CD1c-positive myeloid dendritic cell (primary cell): Measurements from ENCODE around the gene RBM23.
"Not testable (repeated sequence)": the region's sequence is repeated elsewhere in the genome, so short reads cannot be mapped to it uniquely, and the experiment has no call there.

ENCODE experiments used
- DNase-seq: peaks from one replicate; pipeline ENCODE4 v3.0.0-alpha.2; 2016; ENCODE audit errors: extremely low spot score

The RBM23 gene

DNA sequence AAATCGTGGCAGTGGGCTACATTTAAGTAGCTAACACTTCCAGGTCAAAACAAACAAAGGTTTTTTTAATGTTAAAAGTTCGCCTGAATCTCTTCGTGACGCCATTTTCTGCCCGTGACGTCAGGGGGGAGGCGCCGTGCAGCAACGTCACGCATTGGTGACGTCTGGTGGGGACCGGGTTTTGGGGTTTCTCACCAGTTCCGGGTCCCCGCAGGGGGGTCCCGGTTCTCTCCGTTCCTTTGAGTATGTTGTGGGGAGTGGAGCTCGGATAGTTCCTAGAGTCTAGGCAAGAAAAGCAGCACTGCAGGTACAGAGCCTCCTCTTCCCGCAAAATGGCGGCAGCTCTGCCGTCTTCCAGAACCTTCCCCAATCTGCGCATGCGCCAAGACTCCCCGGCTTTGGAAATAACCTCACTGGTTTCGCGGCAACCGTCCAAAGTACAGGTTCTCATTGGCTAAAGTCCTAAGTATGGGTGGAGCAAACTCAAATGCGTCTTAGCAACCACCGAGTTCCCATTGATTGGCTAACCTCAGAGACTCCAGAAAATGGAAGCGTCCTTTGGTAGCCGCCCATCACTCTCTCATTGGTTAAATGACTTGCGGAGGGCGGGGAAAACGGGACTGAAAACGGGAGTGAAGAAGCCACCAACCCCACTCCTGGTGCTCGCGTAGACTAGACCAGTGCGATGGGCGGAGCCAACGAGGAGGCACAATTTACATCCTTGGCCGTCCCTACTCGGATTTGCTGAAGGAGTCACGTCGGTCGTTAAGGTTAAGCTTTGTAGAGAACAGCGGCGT lies at the start of gene RBM23:
TSS of gene RBM23 (minus strand) at position 346 of the 797 bp plus-strand sequence.
- peak; percentile 100 for DNase-seq

DNA sequence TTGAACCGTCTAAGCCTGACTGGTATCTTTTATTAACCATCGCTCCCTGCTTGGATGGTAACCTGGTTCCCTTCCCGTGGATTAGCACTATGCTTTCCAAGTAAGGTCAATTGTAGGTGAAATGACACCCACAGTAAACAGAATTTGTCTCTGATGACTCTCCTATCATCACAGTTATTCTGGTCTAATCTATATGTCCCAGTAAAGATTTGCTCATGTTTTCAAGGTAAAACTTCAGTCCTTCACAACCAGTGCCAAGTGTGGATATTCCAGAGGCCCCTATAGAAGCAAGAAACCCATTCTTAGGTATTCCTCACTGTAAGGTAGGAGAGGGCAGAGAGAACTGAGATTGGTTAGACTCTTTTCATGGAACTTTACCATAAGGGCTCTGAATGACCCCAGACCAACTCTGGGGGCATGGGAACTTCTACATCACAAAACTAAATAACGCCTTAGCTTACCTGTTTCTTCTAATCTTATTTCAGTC lies 47.9 kb upstream of the RBM23 start:
- DNase-seq: no peak

GRCh38 chr14:22965916-22966782 lies 47.2 kb upstream of the RBM23 start:
- not testable (repeated sequence) for DNase-seq

- DNase-seq: no peak
Observed at GRCh38 chr14:22962061-22962676, 43.2 kb upstream of the RBM23 start.

- DNase-seq: no peak
Observed at GRCh38 chr14:22955702-22956569, 37.0 kb upstream of the RBM23 start.

- DNase-seq: no peak
Observed at GRCh38 chr14:22952418-22952817, 33.5 kb upstream of the RBM23 start.

DNA sequence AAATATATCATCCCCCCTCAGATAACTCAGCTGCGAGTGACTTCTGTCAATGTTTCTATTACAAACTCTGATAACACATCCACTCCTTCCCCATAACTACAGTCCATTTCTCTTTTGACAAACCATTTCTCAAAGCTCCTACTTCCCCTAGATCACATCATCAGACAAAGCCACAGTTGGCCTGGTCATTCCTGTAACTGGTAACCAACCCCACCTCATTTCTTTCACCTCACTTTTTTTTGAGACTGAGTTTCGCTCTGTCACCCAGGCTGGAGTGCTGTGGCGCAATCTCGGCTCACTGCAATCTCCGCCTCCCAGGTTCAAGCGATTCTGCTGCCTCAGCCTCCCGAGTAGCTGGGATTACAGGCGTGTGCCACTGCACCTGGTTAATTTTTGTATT lies 32.8 kb upstream of the RBM23 start:
- peak; percentile 67 for DNase-seq

- DNase-seq: no peak
Observed at GRCh38 chr14:22945642-22946041, 26.7 kb upstream of the RBM23 start.

GRCh38 chr14:22939684-22940083 lies 20.7 kb upstream of the RBM23 start:
- no peak for DNase-seq

DNA sequence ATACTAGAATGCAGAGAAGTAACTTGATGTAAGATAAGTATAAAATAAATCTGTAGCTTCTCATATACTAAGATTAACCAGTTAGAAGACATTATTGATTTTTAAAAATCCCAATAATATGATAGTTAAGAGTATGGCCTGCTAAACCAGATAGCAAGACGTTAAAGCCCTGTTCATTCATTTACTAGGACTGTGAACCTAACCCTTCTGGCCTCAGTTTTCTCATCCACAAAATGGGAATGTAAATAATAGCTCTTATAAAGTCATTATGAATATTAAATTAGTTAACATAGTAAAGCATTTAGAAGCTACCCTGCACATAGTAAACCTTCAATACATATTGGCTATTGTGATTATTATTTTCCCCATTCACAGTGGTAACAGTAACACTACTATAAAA lies 16.2 kb upstream of the RBM23 start:
- DNase-seq: no peak

DNA sequence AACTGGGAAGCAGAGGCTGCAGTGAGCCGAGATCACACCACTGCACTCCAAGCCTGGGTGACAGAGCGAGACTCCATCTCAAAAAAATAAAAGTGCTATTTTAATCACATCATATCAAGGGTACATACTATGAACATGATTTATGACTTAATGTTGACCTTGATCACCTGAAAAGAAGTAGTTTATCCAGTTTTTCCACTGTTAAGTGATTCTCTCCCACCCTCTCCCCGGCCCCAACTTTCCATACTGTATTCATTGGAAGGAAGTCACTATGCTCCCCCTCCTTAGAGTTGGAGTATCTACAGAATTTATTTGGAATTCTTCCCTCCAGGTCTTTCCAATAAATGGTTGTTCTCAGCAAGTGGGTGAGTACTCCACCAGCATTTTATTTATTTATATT lies 13.2 kb upstream of the RBM23 start:
- no peak for DNase-seq

- DNase-seq: no peak
Observed at GRCh38 chr14:22929961-22930364, 11.0 kb upstream of the RBM23 start.

GRCh38 chr14:22929104-22929960 lies 10.4 kb upstream of the RBM23 start, which contains the start of gene PRMT5:
TSS of gene PRMT5 (minus strand) at chr14:22929376. CDS start at chr14:22929361, 15 bp downstream.
- DNase-seq: peak; percentile 99

DNA sequence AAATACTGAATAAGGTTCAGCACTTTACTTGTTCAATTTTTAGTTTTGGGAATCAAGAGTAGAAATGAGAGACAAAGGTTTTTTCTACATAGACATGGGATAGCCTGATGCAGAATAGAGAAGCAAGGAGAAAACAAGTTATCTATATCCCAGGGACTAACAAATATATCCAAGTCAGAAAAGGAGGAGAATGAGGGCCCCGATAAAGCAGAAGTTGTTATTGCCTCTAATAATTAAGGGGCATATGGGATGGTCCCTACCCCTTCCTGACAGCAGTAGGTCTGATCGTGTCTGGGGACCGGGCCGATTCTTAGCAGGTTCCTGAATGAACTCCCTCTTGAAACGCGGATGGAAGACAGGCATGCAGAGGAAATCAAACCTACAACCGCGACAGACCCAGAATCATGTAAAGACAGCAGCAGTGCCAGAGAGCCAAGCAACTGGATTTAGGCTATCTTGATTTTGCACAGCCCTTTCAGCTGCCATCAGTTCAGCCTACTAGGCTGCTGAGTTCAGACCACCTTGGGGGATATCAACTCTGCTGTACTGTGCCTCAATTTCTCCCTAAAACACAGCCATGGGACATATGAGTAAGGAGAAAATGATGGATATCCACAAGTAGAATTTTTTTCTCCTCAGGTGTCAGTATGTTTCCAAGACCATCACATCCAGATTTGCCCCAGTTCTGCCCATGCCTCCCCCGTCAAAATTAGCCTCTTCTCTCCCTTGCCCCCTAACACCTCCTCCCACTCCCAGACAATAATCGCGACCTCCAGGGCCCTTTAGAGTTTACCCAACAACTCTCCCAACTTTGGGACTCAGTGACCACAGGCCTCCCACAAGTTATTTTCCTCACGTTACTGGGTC lies 9.5 kb upstream of the RBM23 start:
- no peak for DNase-seq

DNA sequence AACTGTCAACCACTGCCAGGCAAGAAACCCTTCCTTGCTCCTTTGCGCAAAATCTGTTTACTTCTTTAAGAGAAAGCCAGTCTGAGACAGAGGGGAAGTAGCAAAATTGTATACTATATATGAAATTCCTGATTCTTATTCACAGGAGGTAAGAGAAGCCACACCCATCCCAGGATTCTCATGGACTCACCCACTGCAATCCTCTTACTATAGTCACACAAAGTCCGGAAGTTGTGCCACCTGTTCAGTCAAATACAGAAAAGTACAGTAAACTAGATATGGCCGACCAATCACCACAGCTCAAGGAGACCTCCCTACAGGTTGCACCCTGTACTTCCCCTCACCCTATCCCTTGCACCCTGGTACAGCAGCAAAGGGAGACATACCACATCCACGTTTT lies 7.4 kb upstream of the RBM23 start:
- no peak for DNase-seq

- DNase-seq: no peak
Observed at GRCh38 chr14:22925513-22925912, 6.6 kb upstream of the RBM23 start.

DNA sequence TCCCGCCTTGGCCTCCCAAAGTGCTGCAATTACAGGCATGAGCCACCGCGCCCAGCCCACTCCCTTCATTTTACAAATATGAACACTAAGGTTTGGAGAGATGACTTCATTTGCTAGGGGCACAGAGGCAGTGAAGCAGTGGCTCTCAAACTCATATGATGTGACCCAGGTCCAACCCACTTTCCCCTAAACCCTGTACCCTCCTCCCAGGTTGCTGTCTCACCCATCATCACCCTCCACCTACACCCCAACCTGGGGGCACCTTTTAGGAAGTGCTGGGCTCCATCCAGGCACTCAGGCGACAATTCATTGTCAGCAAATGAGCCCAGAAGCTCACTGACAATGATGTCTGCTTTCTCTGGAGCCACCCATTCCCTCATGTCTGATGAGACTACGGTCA lies 4.8 kb upstream of the RBM23 start:
- no peak for DNase-seq

DNA sequence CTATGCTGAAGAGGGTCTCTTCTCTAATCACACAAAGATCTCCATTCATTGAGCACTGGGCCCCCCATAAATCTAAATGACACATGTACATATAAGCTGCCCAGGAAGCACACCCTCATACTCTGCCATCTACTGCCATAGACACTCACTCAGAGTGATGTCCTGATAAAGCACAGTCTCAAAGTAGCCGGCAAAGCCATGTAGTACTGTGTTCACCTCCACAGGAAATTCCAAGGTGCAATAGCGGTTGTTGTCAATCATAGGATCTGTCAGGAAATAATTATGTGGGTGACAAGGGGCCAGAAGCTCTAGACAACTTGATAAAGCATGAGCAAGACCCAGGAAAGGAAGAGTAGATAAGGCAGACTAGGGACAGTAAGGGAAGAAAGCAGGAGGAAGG lies 3.3 kb upstream of the RBM23 start:
- DNase-seq: no peak

DNA sequence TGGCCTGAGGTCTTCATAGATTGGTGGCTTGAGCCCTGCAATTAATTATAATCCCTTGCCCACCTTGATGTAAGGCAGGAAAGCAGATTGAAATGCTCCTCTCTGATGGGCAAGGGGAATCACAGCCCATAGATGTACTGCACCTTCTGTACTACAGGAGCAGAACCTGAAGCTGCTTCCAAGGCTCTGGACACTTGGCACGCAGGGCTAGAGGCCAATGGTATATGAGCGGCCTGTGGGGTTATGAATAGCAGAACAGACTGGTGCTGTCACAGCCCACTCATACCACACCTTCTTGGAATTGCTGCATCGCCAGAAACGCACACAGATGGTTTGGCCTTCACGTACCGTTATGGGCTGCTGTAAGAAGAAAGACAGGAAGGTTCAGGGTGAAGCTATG lies 1.7 kb upstream of the RBM23 start:
- DNase-seq: no peak

GRCh38 chr14:22919601-22919921 lies 612 bp upstream of the RBM23 start:
- DNase-seq: no peak
